CD8-positive, alpha-beta memory T cell (primary cell): ENCODE data around the gene ZNF334. TPM values are rescaled to one million over a fixed set of nuclear protein-coding genes. Genes with fewer than 3 reads are reported as not detected.

Source experiments
- CTCF ChIA-PET: fragments of 350-600 bp; sonication (Branson Sonifier 250); formaldehyde crosslinking; loops from one replicate; lab custom pipeline; 2021; ENCODE audit warnings: antibody characterized with exemption; lab: Charles Lee
- POLR2A ChIA-PET: fragments of 350-600 bp; sonication (Branson Sonifier 250); formaldehyde crosslinking; loops from one replicate; lab custom pipeline; 2021; ENCODE audit warnings: antibody characterized with exemption; lab: Charles Lee
- DNase-seq, 5 donors: peaks; one replicate each; pipeline versions ENCODE4 v3.0.0 to v3.0.0-alpha.2; 2020 to 2022; ENCODE audit warnings: mixed read lengths in 1 of 5
- H3K27ac ChIP-seq: one replicate; pipeline ENCODE4 v1.7.0; 2013; ENCODE audit warnings: low read depth, mild to moderate bottlenecking, low read length, moderate library complexity
- H3K27me3 ChIP-seq: 2 replicates; pipeline ENCODE4 v1.7.0; 2013; ENCODE audit warnings: low read length, mild to moderate bottlenecking; ENCODE audit not compliant: insufficient read depth, poor library complexity, severe bottlenecking
- H3K36me3 ChIP-seq: 2 replicates; pipeline ENCODE4 v1.7.0; 2013; ENCODE audit warnings: mild to moderate bottlenecking, low read length, moderate library complexity; ENCODE audit not compliant: insufficient read depth
- H3K4me1 ChIP-seq: 2 replicates; pipeline ENCODE4 v1.7.0; 2013; ENCODE audit warnings: mild to moderate bottlenecking, low read length, moderate library complexity; ENCODE audit not compliant: insufficient read depth
- H3K4me3 ChIP-seq: 2 replicates; pipeline ENCODE4 v1.7.0; 2013; ENCODE audit warnings: mild to moderate bottlenecking, low read length
- H3K9me3 ChIP-seq: 2 replicates; pipeline ENCODE4 v1.7.0; 2013; ENCODE audit warnings: mild to moderate bottlenecking, low read length
- H3K27ac Mint-ChIP-seq, 8 donors: one replicate each; pipeline ENCODE4 v1.8.0; 2020 to 2021; ENCODE audit warnings: mixed read lengths in 8 of 8, mild to moderate bottlenecking in 6 of 8, inconsistent platforms in 3 of 8, moderate library complexity in 3 of 8
- H3K27me3 Mint-ChIP-seq, 2 donors: one replicate each; pipeline ENCODE4 v1.8.0; 2020 to 2021; ENCODE audit warnings: mixed read lengths in 2 of 2, mild to moderate bottlenecking in 1 of 2, moderate library complexity in 1 of 2
- H3K36me3 Mint-ChIP-seq, 3 donors: one replicate each; pipeline ENCODE4 v1.8.0; 2020 to 2021; ENCODE audit warnings: mixed read lengths in 3 of 3, inconsistent platforms in 1 of 3, mild to moderate bottlenecking in 1 of 3
- H3K4me1 Mint-ChIP-seq, 3 donors: one replicate each; pipeline ENCODE4 v1.8.0; 2020 to 2021; ENCODE audit warnings: mixed read lengths in 3 of 3, inconsistent platforms in 1 of 3, mild to moderate bottlenecking in 1 of 3
- H3K4me3 Mint-ChIP-seq, 7 donors: one replicate each; pipeline ENCODE4 v1.8.0; 2020 to 2021; ENCODE audit warnings: mixed read lengths in 7 of 7, mild to moderate bottlenecking in 6 of 7, moderate library complexity in 4 of 7, inconsistent platforms in 2 of 7
- H3K9me3 Mint-ChIP-seq, 5 donors: one replicate each; pipeline ENCODE4 v1.8.0; 2020 to 2022; ENCODE audit warnings: mixed read lengths in 5 of 5, mild to moderate bottlenecking in 3 of 5, moderate library complexity in 2 of 5, inconsistent platforms in 1 of 5
- polyA plus RNA-seq: library from polyadenylated mRNA; unstranded; fragments of 300-500 nt; fragmentation: Illumina TruSeq; gene quantifications from one replicate; pipeline ENCODE4 v1.2.3, GENCODE V29; 2021
- total RNA-seq, 2 experiments: library from RNA; stranded (reverse); gene quantifications; one replicate each; pipeline ENCODE4 v1.2.3, GENCODE V29; 2021

ZNF334 gene
- total and polyA plus RNA-seq, 3 experiments from 2014 or later, result 1.3 to 1.4 TPM; not detected in 1

DNA sequence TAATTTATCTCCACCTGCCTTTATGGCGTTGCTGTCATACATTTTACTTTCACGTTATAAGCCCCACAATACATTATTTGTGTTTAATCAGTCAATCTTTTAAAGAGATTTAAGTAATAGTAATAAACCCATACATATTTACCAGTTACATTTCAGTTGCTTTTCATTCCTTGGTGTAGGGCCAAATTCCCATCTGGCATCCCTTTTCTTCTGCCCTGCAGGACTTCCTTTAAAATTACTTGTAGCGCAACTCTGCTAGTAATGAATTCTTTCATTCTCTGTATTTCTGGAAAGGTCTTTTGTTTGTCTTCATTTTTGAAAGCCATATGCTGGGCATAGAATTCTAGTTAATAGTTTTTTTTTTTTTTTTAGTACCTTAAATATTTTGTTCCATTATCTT is 24.9 kb downstream of the ZNF334 start:
- Histone ChIP-seq H3K4me1 (no peaks in the 10 kb centered on the region), H3K27me3 (peaks cover 16% of the 10 kb centered on the region), H3K9me3 (no peaks in the 10 kb centered on the region), H3K36me3 (no peaks in the 10 kb centered on the region), H3K27ac (no peak overlapping the region), H3K4me3 (no peak overlapping the region)
- Mint-ChIP-seq H3K27me3 (peaks cover 23 to 81% of the 10 kb centered on the region in 2 donors), H3K27ac (no peak overlapping the region), H3K9me3 (no peaks in the 10 kb centered on the region), H3K4me3 (no peak overlapping the region), H3K36me3 (no peaks in the 10 kb centered on the region), H3K4me1 (no peaks in the 10 kb centered on the region)
- CTCF ChIA-PET, result no interaction called here
- no peak for DNase-seq
- POLR2A ChIA-PET, result no interaction called here

DNA sequence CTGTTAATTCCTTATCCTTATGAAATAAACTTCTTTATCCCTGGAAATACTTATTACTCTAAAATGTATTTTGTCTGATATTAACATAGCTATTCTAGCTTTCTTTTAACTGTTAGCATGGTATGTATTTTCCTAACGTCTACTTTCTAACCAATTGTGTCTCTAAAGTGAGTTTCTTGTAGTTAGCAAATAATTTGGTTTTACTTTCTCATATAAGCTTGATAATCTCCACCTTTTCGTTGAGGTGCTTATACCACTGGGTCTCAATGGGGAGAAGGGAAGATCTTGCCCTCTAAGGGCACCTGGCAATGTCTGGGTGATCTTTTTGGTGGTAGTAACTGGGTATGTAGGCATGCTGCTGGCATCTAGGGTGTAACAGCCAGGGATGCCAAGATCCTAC is 25.7 kb downstream of the ZNF334 start:
- H3K27ac Mint-ChIP-seq, result no peak overlapping the region
- Histone ChIP-seq H3K4me1 (no peaks in the 10 kb centered on the region), H3K4me3 (no peak overlapping the region), H3K27me3 (peaks cover 16% of the 10 kb centered on the region), H3K27ac (no peak overlapping the region), H3K36me3 (no peaks in the 10 kb centered on the region), H3K9me3 (no peaks in the 10 kb centered on the region)
- H3K9me3 Mint-ChIP-seq, result no peaks in the 10 kb centered on the region
- H3K27me3 Mint-ChIP-seq, result peaks cover 23 to 76% of the 10 kb centered on the region in 2 donors
- H3K4me3 Mint-ChIP-seq, result no peak overlapping the region
- DNase-seq, result no peak
- ChIA-PET POLR2A (no interaction called here), CTCF (no interaction called here)
- no peaks in the 10 kb centered on the region for H3K36me3 Mint-ChIP-seq
- no peaks in the 10 kb centered on the region for H3K4me1 Mint-ChIP-seq

DNA sequence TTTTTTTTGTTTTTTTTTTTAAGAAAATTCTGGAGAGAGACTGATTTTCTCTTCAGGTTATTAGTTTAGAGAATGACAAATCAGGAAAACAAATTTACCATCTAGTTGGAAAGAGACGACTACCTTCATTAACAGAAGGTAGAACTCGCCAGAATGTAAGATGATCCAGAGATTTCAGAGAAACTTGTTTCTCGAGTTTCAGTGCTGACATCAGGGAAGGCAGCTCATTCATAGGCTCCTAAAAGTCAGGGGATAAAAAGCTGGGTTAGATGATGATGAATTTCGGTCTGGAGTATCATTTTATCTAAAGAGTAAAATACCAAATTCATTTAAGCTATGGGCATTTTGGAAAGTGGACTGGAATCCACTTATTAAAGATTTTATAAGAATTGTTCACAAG is 27.9 kb downstream of the ZNF334 start:
- ChIA-PET CTCF (interaction anchor here (0.9 kb wide), 1 partner anchor 21 kb away, joined by 3 read pairs; no protein-coding TSS in a partner anchor), POLR2A (no interaction called here)
- no peak overlapping the region for H3K4me3 Mint-ChIP-seq
- H3K4me1 ChIP-seq, result no peaks in the 10 kb centered on the region
- peaks cover 20 to 75% of the 10 kb centered on the region in 2 donors for H3K27me3 Mint-ChIP-seq
- no peaks in the 10 kb centered on the region for H3K36me3 Mint-ChIP-seq
- H3K9me3 ChIP-seq, result no peaks in the 10 kb centered on the region
- no peak for DNase-seq
- H3K9me3 Mint-ChIP-seq, result no peaks in the 10 kb centered on the region
- H3K27ac ChIP-seq, result no peak overlapping the region
- no peak overlapping the region for H3K27ac Mint-ChIP-seq
- no peak overlapping the region for H3K4me3 ChIP-seq
- H3K27me3 ChIP-seq, result peaks cover 11% of the 10 kb centered on the region
- H3K36me3 ChIP-seq, result no peaks in the 10 kb centered on the region
- H3K4me1 Mint-ChIP-seq, result no peaks in the 10 kb centered on the region

DNA sequence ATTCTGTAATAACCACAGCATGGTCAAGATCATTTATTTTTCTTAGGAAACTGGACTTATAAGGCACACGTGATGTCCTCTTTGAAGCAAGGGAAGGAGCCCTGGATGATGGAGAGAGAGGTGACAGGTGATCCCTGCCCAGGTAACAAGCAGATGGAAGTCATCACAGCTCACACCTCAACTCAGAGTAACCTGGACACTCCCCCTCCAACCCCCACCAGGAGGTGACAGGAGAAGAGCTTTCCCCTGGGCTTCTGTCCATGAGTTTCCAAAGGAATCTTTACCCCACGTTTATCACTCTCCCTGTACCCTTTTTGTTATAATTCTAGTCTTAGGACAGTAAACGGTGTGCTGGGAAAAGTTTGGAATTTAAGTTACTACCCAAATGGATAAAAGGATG is 28.4 kb downstream of the ZNF334 start:
- H3K27me3 Mint-ChIP-seq, result peaks cover 20 to 72% of the 10 kb centered on the region in 2 donors
- Histone ChIP-seq H3K27me3 (peaks cover 11% of the 10 kb centered on the region), H3K36me3 (no peaks in the 10 kb centered on the region), H3K9me3 (no peaks in the 10 kb centered on the region), H3K4me3 (no peak overlapping the region), H3K4me1 (no peaks in the 10 kb centered on the region), H3K27ac (no peak overlapping the region)
- H3K4me1 Mint-ChIP-seq, result no peaks in the 10 kb centered on the region
- CTCF ChIA-PET, result interaction anchor here (0.9 kb wide), 1 partner anchor 21 kb away, joined by 3 read pairs; no protein-coding TSS in a partner anchor
- H3K36me3 Mint-ChIP-seq, result no peaks in the 10 kb centered on the region
- no peak for DNase-seq
- no peak overlapping the region for H3K4me3 Mint-ChIP-seq
- no peak overlapping the region for H3K27ac Mint-ChIP-seq
- no peaks in the 10 kb centered on the region for H3K9me3 Mint-ChIP-seq
- POLR2A ChIA-PET, result no interaction called here

DNA sequence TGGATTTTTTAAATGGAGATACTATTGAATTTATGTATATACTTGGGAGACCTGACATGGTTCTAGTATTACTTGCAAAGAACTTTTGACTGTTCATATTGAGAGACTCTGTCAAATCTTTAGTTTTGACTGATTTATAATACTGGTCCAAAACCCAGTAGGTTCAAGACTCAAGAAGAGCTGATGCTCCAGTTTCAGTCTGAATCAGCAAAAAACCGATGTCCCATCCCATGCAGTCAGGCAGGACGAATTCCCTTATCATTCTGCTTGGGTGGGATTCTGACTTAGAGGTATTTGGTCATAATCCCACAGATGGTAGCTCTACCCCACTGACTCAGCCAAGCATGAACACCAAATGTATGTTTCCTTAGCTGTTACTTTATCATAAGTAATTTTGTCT is 29.5 kb downstream of the ZNF334 start:
- Mint-ChIP-seq H3K9me3 (no peaks in the 10 kb centered on the region), H3K4me1 (no peaks in the 10 kb centered on the region), H3K36me3 (no peaks in the 10 kb centered on the region), H3K4me3 (no peak overlapping the region), H3K27me3 (peaks cover 17 to 76% of the 10 kb centered on the region in 2 donors), H3K27ac (no peak overlapping the region)
- H3K36me3 ChIP-seq, result no peaks in the 10 kb centered on the region
- no peaks in the 10 kb centered on the region for H3K9me3 ChIP-seq
- POLR2A ChIA-PET, result no interaction called here
- CTCF ChIA-PET, result no interaction called here
- no peaks in the 10 kb centered on the region for H3K4me1 ChIP-seq
- H3K27me3 ChIP-seq, result peaks cover 11% of the 10 kb centered on the region
- no peak overlapping the region for H3K4me3 ChIP-seq
- DNase-seq, result no peak
- H3K27ac ChIP-seq, result no peak overlapping the region

DNA sequence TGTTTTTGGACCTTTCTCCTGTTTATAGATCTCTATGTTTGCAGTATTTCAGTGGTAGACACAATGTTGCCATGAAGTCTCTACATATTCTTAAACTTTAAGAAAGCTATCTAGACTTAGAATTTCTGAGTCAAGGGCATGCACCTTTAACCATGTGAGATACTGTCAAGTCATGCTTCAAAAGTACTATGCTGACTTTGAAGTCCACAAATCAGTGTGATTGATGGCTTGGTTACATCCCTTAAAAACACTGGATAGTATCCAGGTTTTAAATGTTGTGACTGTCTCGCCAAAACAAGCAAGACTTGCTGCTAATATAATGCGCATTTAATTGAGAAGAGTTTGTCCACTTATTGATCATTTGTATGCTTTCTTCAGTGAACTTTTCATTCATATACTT is 30.5 kb downstream of the ZNF334 start:
- CTCF ChIA-PET, result no interaction called here

DNA sequence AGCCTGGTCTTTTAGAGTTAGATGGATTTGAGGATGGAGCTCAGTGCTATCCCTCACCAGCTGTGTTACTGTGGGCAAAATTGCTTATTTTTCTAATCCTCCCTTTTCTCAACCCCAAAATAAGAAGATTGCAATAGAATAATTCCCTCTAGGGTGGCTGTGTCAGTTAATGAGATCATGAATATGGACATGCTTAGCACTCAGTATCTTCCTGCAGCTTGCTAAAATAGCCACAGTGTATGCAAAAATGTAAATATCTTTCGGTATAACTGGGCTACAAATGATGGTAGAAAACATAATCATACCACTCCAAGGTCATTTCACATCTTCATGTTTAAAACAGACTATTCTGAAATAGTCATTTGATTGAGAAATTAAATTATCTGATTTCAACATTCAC is 35.7 kb downstream of the ZNF334 start:
- H3K4me3 Mint-ChIP-seq, result no peak overlapping the region
- H3K4me1 ChIP-seq, result no peaks in the 10 kb centered on the region
- no peak for DNase-seq
- H3K27ac Mint-ChIP-seq, result no peak overlapping the region
- H3K36me3 Mint-ChIP-seq, result no peaks in the 10 kb centered on the region
- ChIA-PET CTCF (no interaction called here), POLR2A (no interaction called here)
- H3K4me1 Mint-ChIP-seq, result no peaks in the 10 kb centered on the region
- no peaks in the 10 kb centered on the region for H3K36me3 ChIP-seq
- no peak overlapping the region for H3K4me3 ChIP-seq
- no peaks in the 10 kb centered on the region for H3K27me3 ChIP-seq
- no peak overlapping the region for H3K27ac ChIP-seq
- no peaks in the 10 kb centered on the region for H3K9me3 ChIP-seq
- H3K27me3 Mint-ChIP-seq, result peaks cover 7 to 66% of the 10 kb centered on the region in 2 donors
- H3K9me3 Mint-ChIP-seq, result no peaks in the 10 kb centered on the region

More for the DNA sequence above, 30.5 kb downstream of the ZNF334 start:
- Histone ChIP-seq H3K4me3 (no peak overlapping the region), H3K4me1 (no peaks in the 10 kb centered on the region), H3K27ac (no peak overlapping the region), H3K9me3 (no peaks in the 10 kb centered on the region), H3K27me3 (peaks cover 11% of the 10 kb centered on the region), H3K36me3 (no peaks in the 10 kb centered on the region)
- Mint-ChIP-seq H3K9me3 (no peaks in the 10 kb centered on the region), H3K27me3 (peaks cover 17 to 74% of the 10 kb centered on the region in 2 donors), H3K36me3 (no peaks in the 10 kb centered on the region), H3K4me1 (no peaks in the 10 kb centered on the region), H3K27ac (no peak overlapping the region), H3K4me3 (no peak overlapping the region)
- no peak for DNase-seq
- POLR2A ChIA-PET, result no interaction called here

DNA sequence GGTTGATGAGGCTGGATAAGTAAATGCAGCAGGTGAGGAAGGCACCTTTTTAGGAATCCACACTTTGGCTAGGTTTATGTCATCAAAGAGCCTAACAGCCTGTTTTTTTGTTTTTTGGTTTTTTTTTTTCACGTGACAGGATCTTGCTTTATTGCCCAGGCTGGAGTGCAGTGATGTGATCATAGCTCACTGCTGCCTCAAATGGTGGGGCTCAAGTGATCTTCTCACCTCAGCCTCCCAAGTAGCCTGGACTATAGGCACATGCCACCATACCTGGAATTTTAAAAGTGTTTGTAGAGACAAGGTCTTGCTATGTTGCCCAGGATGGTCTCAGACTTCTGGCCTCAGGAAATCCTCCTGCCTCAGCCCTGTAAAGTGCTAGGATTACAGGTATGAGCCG is 36.1 kb downstream of the ZNF334 start:
- POLR2A ChIA-PET, result no interaction called here
- peaks cover 11 to 69% of the 10 kb centered on the region in 2 donors for H3K27me3 Mint-ChIP-seq
- no peak overlapping the region for H3K27ac Mint-ChIP-seq
- no peak overlapping the region for H3K4me3 Mint-ChIP-seq
- no peak for DNase-seq
- no peaks in the 10 kb centered on the region for H3K36me3 Mint-ChIP-seq
- no peaks in the 10 kb centered on the region for H3K27me3 ChIP-seq
- H3K9me3 Mint-ChIP-seq, result no peaks in the 10 kb centered on the region
- no peaks in the 10 kb centered on the region for H3K36me3 ChIP-seq
- no peaks in the 10 kb centered on the region for H3K4me1 Mint-ChIP-seq
- H3K9me3 ChIP-seq, result no peaks in the 10 kb centered on the region
- H3K4me1 ChIP-seq, result no peaks in the 10 kb centered on the region
- H3K27ac ChIP-seq, result no peak overlapping the region
- H3K4me3 ChIP-seq, result no peak overlapping the region
- CTCF ChIA-PET, result no interaction called here

DNA sequence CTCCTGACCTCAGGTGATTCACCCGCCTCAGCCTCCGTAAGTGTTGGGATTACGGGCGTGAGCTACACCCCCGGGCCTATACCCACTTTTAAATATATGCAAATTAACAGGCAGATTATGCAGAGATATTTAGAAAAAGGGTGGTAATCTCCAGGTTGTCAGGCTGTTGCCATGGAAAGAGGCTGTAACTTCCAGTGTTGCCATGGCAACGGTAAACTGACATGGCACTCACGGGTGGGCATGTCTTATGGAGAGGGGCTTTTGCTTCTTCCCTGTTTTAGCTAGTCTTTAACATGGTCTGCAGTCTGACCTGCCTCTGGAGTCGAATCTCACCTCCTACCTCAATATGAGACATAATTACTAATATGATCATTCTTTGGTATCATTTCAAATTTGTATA is 44.9 kb downstream of the ZNF334 start:
- Mint-ChIP-seq H3K27me3 (peaks cover 9 to 55% of the 10 kb centered on the region in 2 donors), H3K9me3 (no peaks in the 10 kb centered on the region), H3K4me3 (no peak overlapping the region), H3K36me3 (no peaks in the 10 kb centered on the region), H3K4me1 (no peaks in the 10 kb centered on the region), H3K27ac (no peak overlapping the region)
- no peaks in the 10 kb centered on the region for H3K9me3 ChIP-seq
- ChIA-PET POLR2A (no interaction called here), CTCF (no interaction called here)
- H3K4me3 ChIP-seq, result no peak overlapping the region
- no peak for DNase-seq
- no peaks in the 10 kb centered on the region for H3K4me1 ChIP-seq
- H3K36me3 ChIP-seq, result no peaks in the 10 kb centered on the region
- H3K27me3 ChIP-seq, result no peaks in the 10 kb centered on the region
- no peak overlapping the region for H3K27ac ChIP-seq
